Hepatocyte (in vitro differentiated cells): ENCODE results near the gene DCLK2. TPM values are rescaled to one million over a fixed set of nuclear protein-coding genes. Genes with fewer than 3 reads are reported as not detected.

ENCODE experiments used
- DNase-seq: peaks from one replicate; pipeline ENCODE4 v3.0.0-alpha.2; 2016; ENCODE audit warnings: low spot score
- H2AFZ ChIP-seq: fragments of 200-600 bp; sonication (generic); 2 replicates; pipeline ENCODE4 v1.6.0; 2016; ENCODE audit warnings: antibody characterized with exemption, mild to moderate bottlenecking
- H3K27ac ChIP-seq: fragments of 200-600 bp; sonication (generic); 2 replicates; pipeline ENCODE4 v1.5.1; 2016; ENCODE audit warnings: mild to moderate bottlenecking
- H3K27me3 ChIP-seq: fragments of 200-600 bp; sonication (generic); 2 replicates; pipeline ENCODE4 v1.6.1; 2016
- H3K36me3 ChIP-seq: fragments of 200-600 bp; sonication (generic); replicated peaks from 2 replicates; pipeline ENCODE4 v1.5.1; 2016; ENCODE audit warnings: low read depth; ENCODE audit not compliant: insufficient read depth
- H3K4me1 ChIP-seq: fragments of 200-600 bp; sonication (generic); 2 replicates; pipeline ENCODE4 v1.5.1; 2016; ENCODE audit warnings: mild to moderate bottlenecking, moderate library complexity; ENCODE audit not compliant: insufficient read depth
- H3K4me2 ChIP-seq: fragments of 200-600 bp; sonication (generic); 2 replicates; pipeline ENCODE4 v1.6.0; 2016
- H3K4me3 ChIP-seq: fragments of 200-600 bp; sonication (generic); 2 replicates; pipeline ENCODE4 v1.5.1; 2016; ENCODE audit warnings: mild to moderate bottlenecking
- H3K79me2 ChIP-seq: fragments of 200-600 bp; sonication (generic); 2 replicates; pipeline ENCODE4 v1.6.0; 2017; ENCODE audit warnings: mild to moderate bottlenecking
- H3K9me2 ChIP-seq: fragments of 200-600 bp; sonication (generic); replicated peaks from 2 replicates; pipeline ENCODE4 v1.6.0; 2017; ENCODE audit warnings: mild to moderate bottlenecking; ENCODE audit not compliant: insufficient read depth
- H3K9me3 ChIP-seq: fragments of 200-600 bp; sonication (generic); 2 replicates; pipeline ENCODE4 v1.5.1; 2016; ENCODE audit warnings: low read depth, mild to moderate bottlenecking
- H4K20me1 ChIP-seq: fragments of 200-600 bp; sonication (generic); 2 replicates; pipeline ENCODE4 v1.6.0; 2016; ENCODE audit warnings: mild to moderate bottlenecking; ENCODE audit not compliant: insufficient read depth, poor library complexity, severe bottlenecking
- EZH2 ChIP-seq: fragments of 200-600 bp; sonication (generic); IDR thresholded peaks from 2 replicates; pipeline ENCODE4 v1.6.1; 2016; ENCODE audit warnings: antibody characterized with exemption, mild to moderate bottlenecking, borderline replicate concordance
- EZH2phosphoT487 ChIP-seq: fragments of 200-600 bp; sonication (generic); IDR thresholded peaks from one replicate; pipeline ENCODE4 v1.6.1; 2018; ENCODE audit warnings: antibody characterized with exemption, mild to moderate bottlenecking, low read depth, moderate library complexity; ENCODE audit not compliant: unreplicated experiment, severe bottlenecking
- WGBS: methylation state at CpG from one replicate; pipeline ENCODE4 v1.1.6; 2016; ENCODE audit warnings: low lambda C conversion rate; ENCODE audit errors: missing lambda C conversion rate; 5-methylcytosine and 5-hydroxymethylcytosine counted together
- polyA plus RNA-seq: library from polyadenylated mRNA; unstranded; fragments of >200 nt; fragmentation: Nextera tagmentation; extraction: Ambion mirVana; gene quantifications from 2 replicates; pipeline ENCODE4 v1.2.1, GENCODE V29; 2016
- total RNA-seq: library from RNA; depleted of rRNA; stranded (reverse); fragments of >200 nt; gene quantifications from 2 replicates; pipeline ENCODE4 v1.2.3, GENCODE V29; 2014
- TF ChIP-seq, protein P1 (sequence below): fragments of 200-600 bp; sonication (generic); IDR thresholded peaks from 2 replicates; pipeline ENCODE4 v1.5.1; 2016; ENCODE audit warnings: antibody characterized with exemption, mild to moderate bottlenecking; ENCODE audit not compliant: poor library complexity

DCLK2 gene
- total and polyA plus RNA-seq, 2 experiments from 2014 or later, result 1.5 to 2.8 TPM

DNA sequence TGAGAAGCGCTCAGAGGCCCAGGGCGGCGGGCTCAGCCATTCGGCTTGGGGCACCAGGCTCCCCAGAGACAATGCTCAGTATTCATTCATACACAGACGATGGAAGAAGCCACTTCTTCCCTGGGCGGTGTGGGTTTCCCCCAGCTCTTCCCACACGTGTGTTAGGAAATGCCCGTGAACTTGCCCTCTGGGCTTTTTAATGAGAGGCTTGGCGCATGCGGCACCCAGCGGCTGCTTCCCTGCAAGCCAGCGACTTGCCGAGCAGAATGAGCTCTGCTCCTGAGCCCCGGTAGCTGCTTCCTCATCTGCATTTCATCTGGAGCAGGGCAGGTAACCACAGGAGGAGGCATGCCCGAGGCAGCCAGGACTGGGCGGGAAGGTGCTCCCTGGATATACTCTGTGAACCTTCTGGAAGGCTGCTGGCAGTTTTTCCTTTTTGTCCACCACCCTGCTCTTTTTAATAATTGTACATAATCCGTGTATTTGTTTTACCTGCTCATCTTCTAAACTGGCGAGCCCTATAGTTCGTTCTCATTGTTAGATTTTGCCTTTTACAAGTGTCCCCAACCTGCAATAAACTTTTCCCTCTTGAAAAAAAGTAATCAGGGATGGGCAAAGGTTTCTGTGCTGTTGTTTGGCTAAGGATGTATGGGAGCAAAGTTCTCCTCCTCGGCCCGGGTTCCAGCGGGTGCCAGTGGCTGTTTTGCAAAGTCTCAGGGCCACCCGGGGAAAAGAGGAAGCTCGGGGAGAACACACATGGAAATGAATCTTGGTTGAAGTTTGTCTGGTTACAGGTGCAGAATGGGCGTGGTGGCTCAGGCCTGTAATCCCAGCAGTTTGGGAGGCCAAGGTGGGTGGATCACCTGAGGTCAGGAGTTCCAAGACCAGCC is 178.8 kb downstream of the DCLK2 start:
- H3K4me3 ChIP-seq, result no peak overlapping the region
- peak; percentile 62 for DNase-seq
- no peaks in the 10 kb centered on the region for H3K9me3 ChIP-seq
- peak overlapping the region; percentile 60 for H3K27ac ChIP-seq
- TF ChIP-seq EZH2, result no peak
- TF ChIP-seq, protein P1, sequence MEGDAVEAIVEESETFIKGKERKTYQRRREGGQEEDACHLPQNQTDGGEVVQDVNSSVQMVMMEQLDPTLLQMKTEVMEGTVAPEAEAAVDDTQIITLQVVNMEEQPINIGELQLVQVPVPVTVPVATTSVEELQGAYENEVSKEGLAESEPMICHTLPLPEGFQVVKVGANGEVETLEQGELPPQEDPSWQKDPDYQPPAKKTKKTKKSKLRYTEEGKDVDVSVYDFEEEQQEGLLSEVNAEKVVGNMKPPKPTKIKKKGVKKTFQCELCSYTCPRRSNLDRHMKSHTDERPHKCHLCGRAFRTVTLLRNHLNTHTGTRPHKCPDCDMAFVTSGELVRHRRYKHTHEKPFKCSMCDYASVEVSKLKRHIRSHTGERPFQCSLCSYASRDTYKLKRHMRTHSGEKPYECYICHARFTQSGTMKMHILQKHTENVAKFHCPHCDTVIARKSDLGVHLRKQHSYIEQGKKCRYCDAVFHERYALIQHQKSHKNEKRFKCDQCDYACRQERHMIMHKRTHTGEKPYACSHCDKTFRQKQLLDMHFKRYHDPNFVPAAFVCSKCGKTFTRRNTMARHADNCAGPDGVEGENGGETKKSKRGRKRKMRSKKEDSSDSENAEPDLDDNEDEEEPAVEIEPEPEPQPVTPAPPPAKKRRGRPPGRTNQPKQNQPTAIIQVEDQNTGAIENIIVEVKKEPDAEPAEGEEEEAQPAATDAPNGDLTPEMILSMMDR, result peak; percentile 4
- H3K79me2 ChIP-seq, result no peaks in the 10 kb centered on the region
- no peak overlapping the region for H2AFZ ChIP-seq
- H3K9me2 ChIP-seq, result no peaks in the 10 kb centered on the region
- 54% methylated on average over 25 of the region's 25 CpGs for WGBS
- H4K20me1 ChIP-seq, result no peaks in the 10 kb centered on the region
- H3K4me1 ChIP-seq, result peaks cover 15% of the 10 kb centered on the region
- H3K4me2 ChIP-seq, result peak overlapping the region; percentile 53
- no peaks in the 10 kb centered on the region for H3K36me3 ChIP-seq
- no peaks in the 10 kb centered on the region for H3K27me3 ChIP-seq

DNA sequence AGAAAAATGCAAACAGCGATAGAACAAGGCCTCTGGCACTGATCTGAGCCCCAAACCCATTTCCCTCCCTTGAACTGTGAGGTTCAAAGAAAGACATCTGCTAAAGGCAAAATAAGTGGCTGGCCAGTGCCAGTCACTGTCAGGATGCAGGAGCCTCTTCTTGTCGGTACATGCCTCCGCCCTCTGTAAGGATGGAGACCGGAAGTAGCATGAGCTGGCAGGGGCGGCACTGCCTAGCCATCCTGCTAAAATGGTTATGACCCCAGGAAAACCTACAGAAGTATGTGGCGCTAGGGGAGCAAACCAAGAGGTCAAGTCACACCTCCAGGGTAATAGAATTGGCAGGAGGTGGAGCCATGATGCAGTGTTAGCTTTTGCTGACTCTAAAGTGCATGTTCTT is 180.3 kb downstream of the DCLK2 start:
- H2AFZ ChIP-seq, result no peak overlapping the region
- H3K27ac ChIP-seq, result no peak overlapping the region
- TF ChIP-seq, protein P1, result no peak
- TF ChIP-seq EZH2phosphoT487 (no peak), EZH2 (no peak)
- no peaks in the 10 kb centered on the region for H3K9me3 ChIP-seq
- no peaks in the 10 kb centered on the region for H3K79me2 ChIP-seq
- no peak overlapping the region for H3K4me3 ChIP-seq
- H3K36me3 ChIP-seq, result no peaks in the 10 kb centered on the region
- no peaks in the 10 kb centered on the region for H3K27me3 ChIP-seq
- no peak for DNase-seq
- H3K9me2 ChIP-seq, result no peaks in the 10 kb centered on the region
- H3K4me2 ChIP-seq, result no peak overlapping the region
- H4K20me1 ChIP-seq, result no peaks in the 10 kb centered on the region
- 96% methylated on average over 6 of the region's 6 CpGs for WGBS
- peaks cover 15% of the 10 kb centered on the region for H3K4me1 ChIP-seq

DNA sequence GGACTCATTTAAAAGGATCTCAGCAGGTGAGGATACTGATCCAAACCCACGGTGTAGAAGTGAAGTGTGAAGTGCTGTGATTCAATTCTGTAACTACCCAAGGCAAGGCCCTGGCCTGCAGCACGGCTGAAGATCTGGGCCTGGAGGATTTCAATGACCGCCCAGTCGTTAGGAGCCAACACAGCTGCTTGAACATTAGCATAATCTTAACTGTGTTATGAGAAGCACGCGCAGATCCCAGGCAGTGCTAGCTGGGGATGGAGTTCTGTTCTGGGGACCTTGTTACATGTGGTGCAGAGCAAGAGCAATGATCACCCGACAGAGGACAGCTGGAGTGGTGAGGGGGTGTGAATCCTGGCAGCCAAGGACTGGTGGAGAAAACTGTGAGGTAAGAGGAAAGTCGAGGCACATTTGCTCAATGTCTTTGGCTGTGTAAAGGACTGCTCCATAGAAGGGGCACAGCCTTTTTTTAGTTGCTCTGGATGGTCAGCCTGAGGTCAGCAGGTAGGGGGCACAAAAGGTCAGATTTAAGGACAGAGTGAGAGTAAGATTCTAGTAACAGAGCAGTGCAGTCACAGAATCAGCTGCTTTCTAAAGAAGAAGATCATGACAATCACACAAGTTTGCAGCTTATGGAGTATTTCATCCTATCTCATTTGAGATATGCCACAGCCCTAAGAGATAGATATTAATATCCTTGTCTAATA is 181.8 kb downstream of the DCLK2 start:
- Histone ChIP-seq H3K36me3 (no peaks in the 10 kb centered on the region), H3K9me3 (no peaks in the 10 kb centered on the region), H3K79me2 (no peaks in the 10 kb centered on the region), H3K27ac (no peak overlapping the region), H3K4me3 (no peak overlapping the region), H3K9me2 (no peaks in the 10 kb centered on the region), H2AFZ (no peak overlapping the region), H3K27me3 (no peaks in the 10 kb centered on the region), H4K20me1 (no peaks in the 10 kb centered on the region), H3K4me1 (peaks cover 23% of the 10 kb centered on the region), H3K4me2 (no peak overlapping the region)
- 75% methylated on average over 8 of the region's 8 CpGs for WGBS
- no peak for DNase-seq
- TF ChIP-seq EZH2phosphoT487 (no peak), EZH2 (no peak)
- TF ChIP-seq, protein P1, result no peak
